Measurements from ENCODE around the gene DEPDC5.
A peak's percentile ranks its signal among the peaks of the same experiment; 100 is the strongest.

DEPDC5 gene

DNA sequence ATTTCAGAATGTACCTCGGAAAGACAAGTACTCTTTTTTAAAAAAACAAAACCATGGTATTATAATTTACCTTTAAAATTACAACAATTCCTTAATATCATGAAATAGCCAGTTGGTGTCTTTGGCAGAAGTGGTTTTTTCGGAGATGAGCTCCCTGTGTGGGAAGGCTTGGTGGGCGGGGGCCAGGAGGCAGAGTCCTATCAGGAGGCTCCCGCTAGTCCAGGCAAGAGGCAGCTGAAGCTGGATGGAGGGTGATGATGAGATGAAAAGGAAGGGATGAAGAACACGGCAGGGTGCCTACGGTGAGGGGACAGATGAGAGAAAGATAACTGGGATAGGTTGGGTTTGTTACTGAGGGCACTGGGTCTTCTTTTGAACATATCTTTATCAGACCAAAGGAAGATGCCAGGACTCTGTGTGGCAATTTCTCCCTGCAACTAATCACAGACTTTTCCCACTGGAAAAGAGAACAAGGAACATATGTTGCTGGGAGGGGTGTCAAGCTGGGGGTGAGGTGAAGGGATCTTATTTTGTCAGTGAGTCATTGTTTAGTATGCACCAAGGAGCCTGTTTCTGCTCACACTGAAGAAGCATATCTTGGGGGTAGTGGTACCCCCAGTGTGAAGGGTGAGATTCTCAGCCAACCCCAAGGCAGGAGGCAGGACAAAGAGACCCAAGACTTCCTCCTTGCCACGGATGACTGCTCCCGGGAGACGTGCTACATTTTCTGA, 99.0 kb downstream of the DEPDC5 start:
- DNase-seq (ENCODE audit: low read depth): no peak

DNA sequence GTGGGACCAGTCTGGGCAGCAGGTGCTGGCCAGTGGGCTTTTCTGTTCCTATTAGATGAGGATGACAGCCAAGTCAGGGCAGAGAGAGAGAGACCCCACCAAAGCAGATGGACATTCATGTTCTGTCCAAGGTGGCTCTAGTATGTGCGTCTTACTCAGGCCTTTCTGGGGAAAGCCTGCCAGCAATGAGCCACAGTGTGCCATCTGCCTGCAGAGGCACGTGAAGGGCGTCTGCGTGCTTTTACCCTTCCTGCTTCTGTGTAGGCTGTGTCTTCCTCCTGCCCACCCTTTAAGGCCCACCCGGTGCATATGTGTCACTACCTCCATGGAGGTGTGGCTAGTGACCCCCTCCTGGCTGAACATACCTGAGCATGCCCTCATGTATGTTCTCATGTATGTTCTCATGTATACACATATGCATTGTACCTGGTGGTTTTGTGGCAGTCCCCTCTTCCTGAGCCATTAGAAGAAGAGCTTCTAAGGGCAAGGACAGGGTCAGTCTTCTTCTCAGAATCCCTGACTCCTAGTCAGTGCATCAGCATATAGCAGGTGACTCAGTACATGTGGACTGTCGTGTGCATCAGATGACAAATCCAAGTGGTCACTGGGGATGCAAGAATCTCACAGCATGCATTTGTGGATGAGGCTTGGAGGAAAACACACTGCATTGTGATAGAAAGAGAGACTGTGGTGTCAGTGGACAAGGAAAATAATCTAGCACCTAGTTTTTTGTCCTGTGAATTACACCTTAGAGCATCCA, 100.1 kb downstream of the DEPDC5 start:
- DNase-seq (ENCODE audit: low read depth): peak; percentile 41

GRCh38 chr22:31857247-31857646, 103.4 kb downstream of the DEPDC5 start:
- no peak for DNase-seq (ENCODE audit: low read depth)

GRCh38 chr22:31861226-31861840, 107.5 kb downstream of the DEPDC5 start:
- DNase-seq (ENCODE audit: low read depth): peak; percentile 42

DNA sequence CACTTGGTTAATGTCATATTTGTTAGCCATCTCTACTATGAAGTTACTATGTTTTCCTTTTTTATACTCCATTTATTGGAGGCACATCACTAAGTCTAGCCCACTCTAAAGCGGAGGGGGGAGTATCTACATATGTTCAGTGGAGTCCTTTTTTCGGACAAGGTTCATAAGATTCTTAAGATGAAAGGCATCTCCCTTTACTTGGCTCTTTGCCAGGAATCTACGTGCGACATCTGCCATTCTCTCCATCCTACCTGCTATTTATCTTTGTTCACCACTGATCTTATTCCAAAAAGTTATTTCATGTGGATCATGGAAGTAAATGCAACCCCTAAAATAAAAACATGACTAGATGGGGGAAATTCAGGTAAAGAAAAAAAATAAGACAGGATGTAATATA, 113.1 kb downstream of the DEPDC5 start:
- DNase-seq (ENCODE audit: low read depth): peak; percentile 5

DNA sequence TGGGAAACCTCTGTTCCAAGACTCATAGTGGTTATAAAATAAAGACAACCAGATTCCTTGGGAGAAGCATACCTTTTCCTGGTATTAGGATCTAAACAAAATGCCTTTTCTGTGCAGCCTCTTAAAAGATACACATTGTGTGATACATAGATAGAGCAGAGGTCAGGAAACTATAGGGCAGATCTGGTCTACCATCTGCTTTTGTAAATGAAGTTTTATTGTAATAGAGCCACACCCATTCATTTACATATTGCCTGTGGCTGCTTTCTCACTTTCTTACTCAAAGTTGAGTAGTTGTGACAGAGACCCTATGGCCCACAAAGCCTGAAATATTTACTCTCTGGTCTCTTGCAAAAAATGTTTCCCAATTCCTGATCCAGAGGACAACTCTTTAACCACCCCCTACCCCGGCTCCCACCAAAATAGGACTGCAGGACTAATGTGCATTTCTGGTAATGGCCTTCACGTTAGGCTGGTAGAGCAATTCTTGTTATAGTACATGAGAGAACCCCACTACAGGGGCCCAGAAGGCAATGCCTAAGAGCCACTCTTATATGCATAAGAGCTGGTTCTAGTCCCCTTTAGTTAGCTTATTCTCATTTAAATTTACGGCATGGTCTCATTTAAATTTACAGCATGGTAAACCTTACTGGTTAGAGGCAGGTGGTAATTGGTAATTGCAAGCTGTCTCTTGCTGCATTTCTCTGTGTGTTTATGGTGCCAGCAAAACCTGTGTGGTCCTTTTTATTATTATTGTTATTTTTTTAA, 113.8 kb downstream of the DEPDC5 start:
- DNase-seq (ENCODE audit: low read depth): peak; percentile 20

- DNase-seq (ENCODE audit: low read depth): no peak
These were observed 115.9 kb downstream of the DEPDC5 start for GRCh38 chr22:31869739-31870138.

DNA sequence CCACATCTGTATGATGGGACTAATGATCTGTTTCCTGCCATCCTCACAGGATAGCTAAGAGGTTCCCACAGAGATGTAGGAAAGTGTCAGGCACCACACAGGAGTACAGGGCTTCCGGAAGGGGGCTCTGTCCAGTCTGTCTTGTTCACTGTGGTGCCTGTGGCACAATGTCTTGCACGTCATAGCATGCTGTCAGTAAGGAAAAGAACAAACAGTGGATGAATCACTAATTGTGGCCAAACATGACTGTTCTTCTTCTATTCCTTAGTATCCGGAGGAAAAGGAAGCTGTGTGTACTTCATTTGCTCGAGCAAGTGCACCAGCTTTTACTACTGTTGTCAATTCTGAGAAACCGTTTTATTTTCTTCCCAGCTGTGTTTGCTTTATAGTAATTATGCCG, 117.1 kb downstream of the DEPDC5 start:
- peak; percentile 95 for DNase-seq (ENCODE audit: low read depth)

DNA sequence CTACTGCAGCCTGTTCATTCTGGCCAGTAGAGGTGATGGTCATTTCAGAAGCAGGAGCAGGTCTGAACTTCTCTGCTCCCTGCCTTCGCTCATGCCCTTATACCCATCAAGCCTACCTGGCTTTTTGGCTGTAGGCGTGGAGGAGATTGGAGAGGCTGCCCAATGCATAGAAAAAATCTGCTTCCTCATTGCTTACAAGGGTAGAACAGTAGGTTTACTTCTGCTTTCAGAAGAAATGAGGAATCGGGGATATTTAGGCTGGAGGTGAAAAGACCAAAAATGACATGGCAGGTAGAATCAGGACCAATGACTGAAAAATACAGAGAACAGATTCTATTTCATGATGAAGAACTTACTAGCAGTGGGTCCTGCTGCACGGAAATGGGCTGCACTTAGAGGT, 117.7 kb downstream of the DEPDC5 start:
- DNase-seq (ENCODE audit: low read depth): no peak

DNA sequence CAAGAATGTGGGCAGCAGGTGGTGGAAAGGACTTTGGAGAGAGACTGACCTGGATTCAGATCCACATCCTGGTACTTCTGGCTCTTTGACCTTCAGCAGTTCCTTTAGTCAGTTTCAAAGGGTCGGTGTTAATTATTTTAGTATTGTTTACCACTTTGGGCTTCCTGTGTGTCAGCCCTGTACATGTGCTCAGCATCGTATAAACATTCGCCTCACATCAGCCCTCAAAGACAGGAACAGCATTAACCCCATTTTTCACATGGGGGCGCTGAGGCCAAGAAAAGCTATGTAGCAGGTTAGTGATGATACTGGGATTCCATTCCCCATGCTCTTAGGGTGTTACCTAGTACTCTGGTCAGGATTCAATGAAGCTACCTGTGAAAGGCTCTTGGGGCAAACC, 118.4 kb downstream of the DEPDC5 start:
- DNase-seq (ENCODE audit: low read depth): peak; percentile 33

- no peak for DNase-seq (ENCODE audit: low read depth)
These were observed 121.0 kb downstream of the DEPDC5 start for GRCh38 chr22:31874821-31875220.

DNA sequence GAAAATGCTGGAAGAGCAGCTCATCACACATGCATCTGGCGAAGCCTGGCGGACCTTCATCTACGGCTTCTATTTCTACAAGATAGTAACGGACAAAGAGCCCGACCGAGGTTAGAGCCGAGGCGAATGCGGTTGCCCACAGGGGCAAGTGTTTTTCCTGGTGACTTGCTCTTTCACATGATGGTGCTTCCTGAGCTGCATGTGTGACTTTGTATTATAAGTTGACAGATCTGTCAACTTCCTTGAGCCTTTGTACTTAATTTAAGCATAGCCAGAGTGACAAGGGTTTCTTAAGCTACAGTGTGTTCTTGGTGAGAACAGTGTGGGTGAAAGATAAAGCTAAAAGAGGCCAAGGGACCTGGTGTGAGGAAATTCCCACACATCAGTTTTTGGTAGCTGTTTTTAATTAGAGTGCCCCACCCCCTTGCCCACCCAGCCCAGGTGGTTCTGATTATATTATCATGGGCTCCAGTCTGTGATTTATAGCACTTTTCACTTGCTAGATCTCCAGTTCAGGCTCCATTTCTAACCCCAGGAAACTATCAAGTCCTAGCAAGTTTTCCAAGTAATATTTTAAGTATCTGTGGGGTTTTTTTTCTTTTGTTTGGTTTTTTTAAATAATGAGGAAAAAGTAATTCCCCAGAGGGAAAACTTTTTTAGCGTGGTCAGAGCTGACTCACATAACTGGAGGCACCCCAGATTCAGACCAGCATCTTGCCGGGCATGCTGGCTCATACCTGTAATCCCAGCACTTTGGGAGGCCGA, 122.5 kb downstream of the DEPDC5 start:
- peak; percentile 37 for DNase-seq (ENCODE audit: low read depth)

DNA sequence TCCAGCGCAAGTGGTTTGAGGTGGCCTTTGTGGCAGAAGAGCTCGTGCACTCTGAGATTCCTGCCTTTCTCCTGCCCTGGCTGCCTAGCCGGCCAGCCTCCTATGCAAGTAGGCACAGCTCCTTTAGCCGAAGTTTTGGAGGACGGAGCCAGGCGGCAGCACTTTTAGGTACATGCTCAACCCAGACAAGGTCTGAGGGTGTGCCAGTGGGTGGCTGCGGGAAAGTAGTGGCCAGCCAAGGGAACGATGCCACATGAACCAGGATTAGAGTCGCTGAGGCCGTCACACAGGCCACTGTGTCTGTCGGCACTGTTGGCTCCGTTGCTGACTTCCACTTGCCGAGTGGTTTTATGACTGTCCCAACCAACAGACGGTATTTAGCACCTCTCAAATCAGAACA, 125.8 kb downstream of the DEPDC5 start:
- DNase-seq (ENCODE audit: low read depth): no peak

GRCh38 chr22:31881200-31881599, 127.4 kb downstream of the DEPDC5 start:
- no peak for DNase-seq (ENCODE audit: low read depth)

- DNase-seq (ENCODE audit: low read depth): no peak
These were observed 128.0 kb downstream of the DEPDC5 start for GRCh38 chr22:31881865-31882264.

DNA sequence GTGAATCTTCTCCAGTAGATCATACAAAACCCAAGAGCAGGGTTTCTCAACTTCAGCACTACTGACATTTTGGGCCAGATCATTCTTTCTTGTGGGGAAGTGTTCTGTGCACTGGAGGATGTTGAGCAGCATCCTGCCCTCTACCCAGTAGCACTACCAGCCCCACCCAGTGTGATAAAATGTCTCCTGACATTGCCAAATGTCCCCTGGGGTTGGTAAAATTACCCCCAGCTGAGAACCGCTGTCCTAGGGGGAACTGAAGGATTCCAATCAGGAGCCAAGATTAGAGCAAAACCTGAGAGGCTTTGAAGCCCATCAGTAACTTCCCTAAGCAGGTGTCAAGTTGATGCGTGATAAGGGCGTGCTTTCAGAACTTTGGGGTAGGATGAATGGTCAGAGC, 129.2 kb downstream of the DEPDC5 start:
- no peak for DNase-seq (ENCODE audit: low read depth)

- no peak for DNase-seq (ENCODE audit: low read depth)
These were observed 130.2 kb downstream of the DEPDC5 start for GRCh38 chr22:31883989-31884388.

DNA sequence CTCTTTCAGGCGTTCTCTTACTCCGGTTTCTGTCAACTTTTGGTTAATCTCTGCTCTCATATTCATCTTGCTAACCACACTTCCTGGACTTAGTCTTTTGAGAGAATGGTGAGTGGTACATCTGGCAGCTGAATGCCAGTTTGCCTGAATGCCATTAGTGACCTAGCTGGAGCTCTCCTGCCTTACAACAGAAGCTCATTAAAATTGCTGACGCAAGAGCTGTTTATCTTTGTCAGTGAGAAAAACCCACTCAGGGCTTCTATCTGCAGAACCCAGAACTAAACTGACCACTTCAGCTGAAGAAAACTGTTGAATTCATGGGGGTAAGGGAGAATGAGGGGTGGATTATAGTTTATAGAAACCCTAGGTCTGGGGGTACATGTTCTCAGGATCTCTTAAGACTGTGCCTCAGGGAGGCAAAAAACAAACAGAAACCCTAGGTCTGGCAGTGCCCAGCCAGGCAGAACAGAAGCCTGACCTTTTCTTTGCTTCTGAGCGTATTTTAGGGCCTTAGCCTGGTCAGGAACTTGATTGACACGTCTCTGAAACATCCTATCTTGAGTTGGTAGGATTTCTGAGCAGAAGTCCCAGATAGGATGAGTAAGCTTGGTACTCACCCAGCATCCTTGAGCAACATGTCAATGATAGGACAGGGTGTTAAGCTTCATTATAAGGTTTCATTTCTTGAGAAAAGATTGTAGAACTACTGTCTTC, 137.7 kb downstream of the DEPDC5 start:
- no peak for DNase-seq (ENCODE audit: low read depth)

GRCh38 chr22:31892080-31892433, 138.2 kb downstream of the DEPDC5 start:
- no peak for DNase-seq (ENCODE audit: low read depth)

- DNase-seq (ENCODE audit: low read depth): no peak
These were observed 139.6 kb downstream of the DEPDC5 start for GRCh38 chr22:31893460-31893859.

Measured in ELR (cell line).